Measurements from ENCODE around the gene APEH. TPM values are rescaled to one million over a fixed set of nuclear protein-coding genes. Genes with fewer than 3 reads are reported as not detected.

APEH gene
- total and polyA plus RNA-seq, 2 of the 4 experiments (the other 2 are of a cell fraction): 89.2 to 142 TPM

DNA sequence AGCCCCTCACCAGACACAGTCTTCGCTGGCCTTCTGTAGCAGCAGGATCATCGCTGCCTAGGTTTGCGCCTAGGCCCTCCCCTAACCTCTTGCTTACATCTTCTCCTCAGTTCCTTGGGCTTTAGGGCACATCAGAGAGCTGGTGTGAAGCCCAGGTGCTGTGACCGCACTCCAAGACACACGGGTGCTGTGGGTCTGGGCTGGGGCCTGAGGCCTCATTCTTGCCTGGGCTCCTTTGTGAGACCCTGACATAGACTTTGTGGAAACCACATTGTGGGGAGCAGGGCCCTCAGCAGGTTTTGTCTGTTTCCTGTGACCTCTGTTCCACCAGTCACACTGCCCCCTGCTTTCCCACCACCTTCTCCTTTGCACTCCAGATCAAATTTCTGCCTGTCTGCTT, 37.3 kb downstream of the APEH start:
- no peak overlapping the region for H2BK20ac ChIP-seq (ENCODE audit: low read depth, low read length)
- CTCF ChIA-PET: no interaction called here
- no peaks in the 10 kb centered on the region for H4K20me1 ChIP-seq (ENCODE audit: insufficient read depth, low read length)
- no peak overlapping the region for H3K23ac ChIP-seq (ENCODE audit: low read depth, low read length)
- H3K79me1 ChIP-seq (ENCODE audit: low read depth in 1 of 2, low read length in 2 of 2): no peaks in the 10 kb centered on the region
- H2BK120ac ChIP-seq (ENCODE audit: low read depth, low read length): no peak overlapping the region
- no CpG with 5 or more reads among the region's 5 CpGs for WGBS, 2 experiments (ENCODE audit: extremely low coverage in 2 of 2, insufficient read length in 1 of 2)
- no peak overlapping the region for H2BK15ac ChIP-seq (ENCODE audit: low read depth, low read length)
- H2AK5ac ChIP-seq (ENCODE audit: low read depth, low read length): no peak overlapping the region
- no peaks in the 10 kb centered on the region for H3K9me3 ChIP-seq (ENCODE audit: control insufficient read depth, insufficient read depth, low read length)
- no peak overlapping the region for H2BK5ac ChIP-seq (ENCODE audit: low read depth, low read length, poor library complexity, severe bottlenecking)
- H3K27ac ChIP-seq (ENCODE audit: insufficient read depth, low read length): no peak overlapping the region
- H3K14ac ChIP-seq (replicated peaks; ENCODE audit: low read depth, low read length): no peak overlapping the region
- TF ChIP-seq POLR2A (IDR thresholded peaks at IDR 0.05; ENCODE audit: low read depth, low read length): no peak
- no peak for TF ChIP-seq CEBPB (IDR thresholded peaks at IDR 0.05; ENCODE audit: low read depth, low read length)
- TF ChIP-seq RFX5 (IDR thresholded peaks at IDR 0.05; ENCODE audit: low read depth, low read length): no peak
- no peak for TF ChIP-seq SMC3 (IDR thresholded peaks at IDR 0.05; ENCODE audit: low read depth, low read length)
- TF ChIP-seq CHD1 (IDR thresholded peaks at IDR 0.05; ENCODE audit: low read depth, low read length): no peak
- TF ChIP-seq MXI1 (IDR thresholded peaks at IDR 0.05; ENCODE audit: borderline replicate concordance, low read depth, low read length): no peak
- TF ChIP-seq, protein P1, sequence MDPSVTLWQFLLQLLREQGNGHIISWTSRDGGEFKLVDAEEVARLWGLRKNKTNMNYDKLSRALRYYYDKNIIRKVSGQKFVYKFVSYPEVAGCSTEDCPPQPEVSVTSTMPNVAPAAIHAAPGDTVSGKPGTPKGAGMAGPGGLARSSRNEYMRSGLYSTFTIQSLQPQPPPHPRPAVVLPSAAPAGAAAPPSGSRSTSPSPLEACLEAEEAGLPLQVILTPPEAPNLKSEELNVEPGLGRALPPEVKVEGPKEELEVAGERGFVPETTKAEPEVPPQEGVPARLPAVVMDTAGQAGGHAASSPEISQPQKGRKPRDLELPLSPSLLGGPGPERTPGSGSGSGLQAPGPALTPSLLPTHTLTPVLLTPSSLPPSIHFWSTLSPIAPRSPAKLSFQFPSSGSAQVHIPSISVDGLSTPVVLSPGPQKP (IDR thresholded peaks at IDR 0.05; ENCODE audit: borderline replicate concordance, low read depth, low read length): no peak
- no peak for TF ChIP-seq MAFK (IDR thresholded peaks at IDR 0.05; ENCODE audit: low read depth, low read length)
- H3K36me3 ChIP-seq (ENCODE audit: control insufficient read depth, insufficient read depth, low read length): peaks cover 16% of the 10 kb centered on the region; the same call in 1 of the 2 replicates
- H3K18ac ChIP-seq (ENCODE audit: low read depth, low read length): no peak overlapping the region
- POLR2A ChIA-PET (ENCODE audit: unreplicated experiment): no interaction called here
- intact Hi-C loops (cut with micrococcal nuclease): no loop called here
- DNase-seq (no peak), ATAC-seq (ENCODE audit: low read depth) (no peak)
- dilution Hi-C loops (cut with HindIII; ENCODE audit: low sequenced_read_pairs, unreplicated experiment): no loop called here
- no peaks in the 10 kb centered on the region for H3K4me1 ChIP-seq (ENCODE audit: control insufficient read depth, insufficient read depth, low read length)
- no peaks in the 10 kb centered on the region for H3K27me3 ChIP-seq (ENCODE audit: control insufficient read depth, insufficient read depth, low read length)
- no peak overlapping the region for H3K56ac ChIP-seq (ENCODE audit: extremely low read depth, insufficient read depth, low read length)
- no peak overlapping the region for H4K8ac ChIP-seq (ENCODE audit: low read depth in 2 of 2, low read length in 2 of 2)
- in situ Hi-C loops (cut with MboI; ENCODE audit: low sequenced_read_pairs): no loop called here
- H3K9ac ChIP-seq (ENCODE audit: low read depth, low read length): no peak overlapping the region
- H2AK9ac ChIP-seq (replicated peaks; ENCODE audit: low read depth, low read length, poor library complexity): no peak overlapping the region
- H3K9me1 ChIP-seq (ENCODE audit: insufficient read depth, low read length): no peaks in the 10 kb centered on the region; the same call in 1 of the 2 replicates
- H2AFZ ChIP-seq (replicated peaks; ENCODE audit: low read length, poor library complexity): no peak overlapping the region
- H4K91ac ChIP-seq (ENCODE audit: insufficient read depth, low read depth, low read length): no peak overlapping the region
- H4K5ac ChIP-seq (ENCODE audit: low read depth, low read length): no peak overlapping the region
- no peak overlapping the region for H3K4me3 ChIP-seq (ENCODE audit: insufficient read depth, low read depth, low read length)
- H3K4ac ChIP-seq (ENCODE audit: low read depth, low read length): no peak overlapping the region
- H3K4me2 ChIP-seq (ENCODE audit: low read depth, low read length): no peak overlapping the region
- BruUV-seq (replicated peaks): no TSS peak
